ENCODE data around the gene PUS10. TPM values are rescaled to one million over a fixed set of nuclear protein-coding genes. Genes with fewer than 3 reads are reported as not detected.
"Not testable (repeated sequence)": the region's sequence is repeated elsewhere in the genome, so short reads cannot be mapped to it uniquely, and the experiment has no call there.

PUS10 gene
- total RNA-seq, 1 donor from 2014 or later: 8.9 TPM

- ATAC-seq: no peak
- H3K4me3 ChIP-seq: peak overlapping the region; percentile 92
- peaks cover 26% of the 10 kb centered on the region for H3K4me1 ChIP-seq
- no peaks in the 10 kb centered on the region for H3K27me3 ChIP-seq
- H3K9me3 ChIP-seq: no peaks in the 10 kb centered on the region
- DNase-seq: no peak
- no peaks in the 10 kb centered on the region for H3K36me3 ChIP-seq
- TF ChIP-seq CTCF (IDR thresholded peaks at IDR 0.05): no peak
- peak overlapping the region; percentile 91 for H3K27ac ChIP-seq
- intact Hi-C loops (cut with DNase I): no loop called here
These were observed 1.6 kb downstream of the PUS10 start for GRCh38 chr2:61016392-61017002.

GRCh38 chr2:61015976-61016375 is 2.1 kb downstream of the PUS10 start:
- Histone ChIP-seq H3K4me3 (peak overlapping the region; percentile 92), H3K9me3 (no peaks in the 10 kb centered on the region), H3K27ac (peak overlapping the region; percentile 91), H3K36me3 (no peaks in the 10 kb centered on the region), H3K27me3 (no peaks in the 10 kb centered on the region), H3K4me1 (peaks cover 26% of the 10 kb centered on the region)
- intact Hi-C loops (cut with DNase I): no loop called here
- no peak for DNase-seq
- no peak for TF ChIP-seq CTCF (IDR thresholded peaks at IDR 0.05)
- ATAC-seq: no peak

- H3K9me3 ChIP-seq: no peaks in the 10 kb centered on the region
- peaks cover 26% of the 10 kb centered on the region for H3K4me1 ChIP-seq
- DNase-seq: no peak
- no peaks in the 10 kb centered on the region for H3K36me3 ChIP-seq
- no peak for ATAC-seq
- H3K27me3 ChIP-seq: no peaks in the 10 kb centered on the region
- intact Hi-C loops (cut with DNase I): no loop called here
- no peak overlapping the region for H3K27ac ChIP-seq
- no peak overlapping the region for H3K4me3 ChIP-seq
- TF ChIP-seq CTCF (IDR thresholded peaks at IDR 0.05): no peak
These were observed 3.3 kb downstream of the PUS10 start for GRCh38 chr2:61014763-61015162.

- no peak for DNase-seq
- intact Hi-C loops (cut with DNase I): no loop called here
- H3K36me3 ChIP-seq: peaks cover 4% of the 10 kb centered on the region
- no peaks in the 10 kb centered on the region for H3K27me3 ChIP-seq
- no peak overlapping the region for H3K27ac ChIP-seq
- ATAC-seq: no peak
- no peaks in the 10 kb centered on the region for H3K9me3 ChIP-seq
- TF ChIP-seq CTCF (IDR thresholded peaks at IDR 0.05): no peak
- peaks cover 13% of the 10 kb centered on the region for H3K4me1 ChIP-seq
- no peak overlapping the region for H3K4me3 ChIP-seq
These were observed 4.7 kb downstream of the PUS10 start for GRCh38 chr2:61013382-61013781.

- H3K36me3 ChIP-seq; ATAC-seq; intact Hi-C loops (cut with DNase I); DNase-seq; H3K4me3 ChIP-seq; H3K27me3 ChIP-seq; H3K9me3 ChIP-seq: not testable (repeated sequence)
- H3K27ac ChIP-seq: peak overlapping the region; percentile 43
- H3K4me1 ChIP-seq: peaks cover 13% of the 10 kb centered on the region
These were observed 5.8 kb downstream of the PUS10 start for GRCh38 chr2:61012303-61012702.

GRCh38 chr2:61011678-61012077 is 6.4 kb downstream of the PUS10 start:
- H3K4me3 ChIP-seq: no peak overlapping the region
- DNase-seq (no peak), ATAC-seq (peak; percentile 47)
- peak overlapping the region; percentile 43 for H3K27ac ChIP-seq
- TF ChIP-seq CTCF (IDR thresholded peaks at IDR 0.05): no peak
- peaks cover 7% of the 10 kb centered on the region for H3K36me3 ChIP-seq
- H3K9me3 ChIP-seq: no peaks in the 10 kb centered on the region
- no peaks in the 10 kb centered on the region for H3K27me3 ChIP-seq
- peaks cover 13% of the 10 kb centered on the region for H3K4me1 ChIP-seq
- intact Hi-C loops (cut with DNase I): no loop called here
